Neural progenitor cell (in vitro differentiated cells): ENCODE results near the gene SLC27A4. TPM values are rescaled to one million over a fixed set of nuclear protein-coding genes. Genes with fewer than 3 reads are reported as not detected.

Experiments
- DNase-seq: peaks from one replicate; pipeline ENCODE4 v3.0.0-alpha.2; 2016; ENCODE audit warnings: low spot score
- H2AFZ ChIP-seq: fragments of 200-600 bp; sonication (generic); replicated peaks from 2 replicates; pipeline ENCODE4 v1.6.1; 2016; ENCODE audit warnings: antibody characterized with exemption
- H3F3A ChIP-seq: fragments of 200-600 bp; sonication (generic); 2 replicates; pipeline ENCODE4 v1.6.1; 2016; ENCODE audit warnings: antibody characterized with exemption, low read depth
- H3K27ac ChIP-seq: fragments of 200-600 bp; sonication (generic); 2 replicates; pipeline ENCODE4 v1.5.1; 2016; ENCODE audit warnings: mild to moderate bottlenecking
- H3K27me3 ChIP-seq: fragments of 200-600 bp; sonication (generic); 2 replicates; pipeline ENCODE4 v1.6.1; 2016; ENCODE audit warnings: mild to moderate bottlenecking, moderate library complexity
- H3K36me3 ChIP-seq: fragments of 200-600 bp; sonication (generic); 2 replicates; pipeline ENCODE4 v1.5.1; 2016
- H3K4me1 ChIP-seq: fragments of 200-600 bp; sonication (generic); 2 replicates; pipeline ENCODE4 v1.6.1; 2016; ENCODE audit warnings: mixed run types
- H3K4me2 ChIP-seq: fragments of 200-600 bp; sonication (generic); 2 replicates; pipeline ENCODE4 v1.6.1; 2016
- H3K4me3 ChIP-seq: fragments of 200-600 bp; sonication (generic); 2 replicates; pipeline ENCODE4 v1.5.1; 2016
- H3K79me2 ChIP-seq: fragments of 200-600 bp; sonication (generic); 2 replicates; pipeline ENCODE4 v1.6.1; 2016; ENCODE audit warnings: low read depth
- H3K9ac ChIP-seq: fragments of 200-600 bp; sonication (generic); 2 replicates; pipeline ENCODE4 v1.6.1; 2016
- H3K9me3 ChIP-seq: fragments of 200-600 bp; sonication (generic); 2 replicates; pipeline ENCODE4 v1.5.1; 2016; ENCODE audit warnings: low read depth
- H4K20me1 ChIP-seq: fragments of 200-600 bp; sonication (generic); 2 replicates; pipeline ENCODE4 v1.6.1; 2016; ENCODE audit warnings: low read depth
- H3K27ac Mint-ChIP-seq: 3 replicates; pipeline ENCODE4 v1.8.0; 2021; ENCODE audit warnings: mixed read lengths
- H3K27me3 Mint-ChIP-seq: 2 replicates; pipeline ENCODE4 v1.8.0; 2022; ENCODE audit warnings: low read depth, mild to moderate bottlenecking, inconsistent platforms, moderate library complexity, mixed read lengths; ENCODE audit not compliant: insufficient read depth
- H3K36me3 Mint-ChIP-seq: 3 replicates; pipeline ENCODE4 v1.8.0; 2021; ENCODE audit warnings: mixed read lengths
- H3K4me1 Mint-ChIP-seq: 3 replicates; pipeline ENCODE4 v1.8.0; 2021; ENCODE audit warnings: mixed read lengths
- H3K4me3 Mint-ChIP-seq: 3 replicates; pipeline ENCODE4 v1.8.0; 2021; ENCODE audit warnings: mild to moderate bottlenecking, moderate library complexity, mixed read lengths
- H3K9me3 Mint-ChIP-seq: 3 replicates; pipeline ENCODE4 v1.8.0; 2020; ENCODE audit warnings: mixed read lengths
- CTCF ChIP-seq: fragments of 200-600 bp; sonication (generic); IDR thresholded peaks from 2 replicates; pipeline ENCODE4 v1.5.1; 2017; ENCODE audit warnings: antibody characterized with exemption, mild to moderate bottlenecking
- EZH2 ChIP-seq: fragments of 200-600 bp; sonication (generic); IDR thresholded peaks from 2 replicates; pipeline ENCODE4 v1.6.1; 2017; ENCODE audit warnings: antibody characterized with exemption, mild to moderate bottlenecking, moderate library complexity
- EZH2phosphoT487 ChIP-seq: fragments of 200-600 bp; sonication (generic); IDR thresholded peaks from 2 replicates; pipeline ENCODE4 v1.6.1; 2017; ENCODE audit warnings: antibody characterized with exemption
- total RNA-seq: library from RNA; depleted of rRNA; stranded (reverse); fragments of >200 nt; gene quantifications from 2 replicates; pipeline ENCODE4 v1.2.3, GENCODE V29; 2015; ENCODE audit warnings: low replicate concordance

Gene SLC27A4
- total RNA-seq, 1 donor from 2014 or later: 4.4 TPM

- H3K9ac ChIP-seq: no peak overlapping the region
- H3K27ac ChIP-seq: no peak overlapping the region
- Mint-ChIP-seq H3K4me1 (peaks cover 77% of the 10 kb centered on the region), H3K4me3 (peak overlapping the region; percentile 76), H3K9me3 (no peaks in the 10 kb centered on the region), H3K36me3 (peaks cover 19% of the 10 kb centered on the region), H3K27ac (peak overlapping the region; percentile 97), H3K27me3 (peaks cover 17% of the 10 kb centered on the region)
- no peak overlapping the region for H2AFZ ChIP-seq
- H3K36me3 ChIP-seq: no peaks in the 10 kb centered on the region
- H3K79me2 ChIP-seq: no peaks in the 10 kb centered on the region
- peaks cover 98% of the 10 kb centered on the region for H4K20me1 ChIP-seq
- H3K9me3 ChIP-seq: no peaks in the 10 kb centered on the region
- H3K4me3 ChIP-seq: peak overlapping the region; percentile 20
- peak; percentile 89 for DNase-seq
- H3F3A ChIP-seq: peaks cover 23% of the 10 kb centered on the region
- H3K4me1 ChIP-seq: peaks cover 23% of the 10 kb centered on the region
- peaks cover 92% of the 10 kb centered on the region for H3K27me3 ChIP-seq
- TF ChIP-seq EZH2: peak; percentile 52
- TF ChIP-seq EZH2phosphoT487: peak; percentile 43
- TF ChIP-seq CTCF: no peak
- peak overlapping the region; percentile 73 for H3K4me2 ChIP-seq
These were observed 42.9 kb downstream of the SLC27A4 start for GRCh38 chr9:128383007-128383753.

- Mint-ChIP-seq H3K27ac (peak overlapping the region; percentile 98), H3K4me1 (peaks cover 81% of the 10 kb centered on the region), H3K4me3 (peak overlapping the region; percentile 76), H3K27me3 (peaks cover 18% of the 10 kb centered on the region), H3K9me3 (no peaks in the 10 kb centered on the region), H3K36me3 (peaks cover 17% of the 10 kb centered on the region)
- no peak overlapping the region for H3K27ac ChIP-seq
- no peaks in the 10 kb centered on the region for H3K79me2 ChIP-seq
- no peaks in the 10 kb centered on the region for H3K36me3 ChIP-seq
- H4K20me1 ChIP-seq: peaks cover 99% of the 10 kb centered on the region
- H3K4me2 ChIP-seq: peak overlapping the region; percentile 73
- no peaks in the 10 kb centered on the region for H3K9me3 ChIP-seq
- no peak for TF ChIP-seq CTCF
- TF ChIP-seq EZH2: no peak
- no peak for TF ChIP-seq EZH2phosphoT487
- peaks cover 23% of the 10 kb centered on the region for H3K4me1 ChIP-seq
- no peak overlapping the region for H3K9ac ChIP-seq
- peaks cover 23% of the 10 kb centered on the region for H3F3A ChIP-seq
- peaks cover 98% of the 10 kb centered on the region for H3K27me3 ChIP-seq
- no peak overlapping the region for H2AFZ ChIP-seq
- no peak for DNase-seq
- peak overlapping the region; percentile 20 for H3K4me3 ChIP-seq
These were observed 43.5 kb downstream of the SLC27A4 start for GRCh38 chr9:128383791-128384190.

DNA sequence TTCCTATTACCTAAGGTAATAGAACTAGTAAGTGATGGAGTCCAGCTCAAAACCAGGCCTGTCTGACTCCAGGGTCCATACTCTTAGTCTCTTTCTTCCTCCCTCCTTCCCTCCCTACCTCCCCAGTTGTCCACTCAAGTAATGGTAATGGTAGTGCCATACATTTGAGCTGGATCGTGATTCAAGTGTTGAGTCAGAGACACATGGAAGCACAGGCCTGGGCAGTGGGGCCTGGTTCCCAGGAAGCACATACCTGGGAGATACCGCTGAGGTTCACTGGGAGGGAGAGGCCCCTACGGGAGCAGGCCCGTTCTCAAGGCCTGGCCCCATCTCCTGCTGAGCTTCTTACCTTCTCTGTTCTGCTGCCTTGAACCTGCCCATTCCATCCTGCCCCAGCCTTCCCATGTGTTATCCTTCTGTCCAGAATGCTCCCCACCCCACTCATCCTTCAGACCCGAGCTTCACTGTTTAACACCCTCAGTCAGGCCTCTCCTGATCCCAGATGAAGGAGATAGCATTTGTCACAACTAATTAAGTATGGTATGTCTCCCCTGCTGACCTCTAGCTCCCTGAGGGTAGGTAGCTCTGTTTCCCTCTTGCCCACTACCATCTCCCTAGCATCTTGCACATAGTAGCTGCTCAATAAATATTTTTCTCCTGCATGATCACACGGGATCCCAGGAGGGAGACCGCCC lies 44.6 kb downstream of the SLC27A4 start:
- peaks cover 23% of the 10 kb centered on the region for H3K4me1 ChIP-seq
- H3K9me3 ChIP-seq: no peaks in the 10 kb centered on the region
- peaks cover 28% of the 10 kb centered on the region for H3F3A ChIP-seq
- H4K20me1 ChIP-seq: peaks cover 100% of the 10 kb centered on the region
- no peak overlapping the region for H3K4me2 ChIP-seq
- no peak for TF ChIP-seq EZH2phosphoT487
- TF ChIP-seq EZH2: no peak
- TF ChIP-seq CTCF: no peak
- Mint-ChIP-seq H3K36me3 (peaks cover 13% of the 10 kb centered on the region), H3K4me3 (peak overlapping the region; percentile 57), H3K4me1 (peaks cover 87% of the 10 kb centered on the region), H3K27ac (peak overlapping the region; percentile 98), H3K27me3 (peaks cover 23% of the 10 kb centered on the region), H3K9me3 (no peaks in the 10 kb centered on the region)
- no peak overlapping the region for H2AFZ ChIP-seq
- H3K9ac ChIP-seq: no peak overlapping the region
- H3K4me3 ChIP-seq: no peak overlapping the region
- no peaks in the 10 kb centered on the region for H3K79me2 ChIP-seq
- DNase-seq: no peak
- no peaks in the 10 kb centered on the region for H3K36me3 ChIP-seq
- H3K27me3 ChIP-seq: peaks cover 100% of the 10 kb centered on the region
- H3K27ac ChIP-seq: no peak overlapping the region
